GM12873 (cell line): ENCODE measurements around the gene NACAD.

Experiments
- TF ChIP-seq, protein P1 (sequence below): IDR thresholded peaks from 2 replicates; pipeline ENCODE4 v1.5.1; 2012; ENCODE audit warnings: low read depth, mild to moderate bottlenecking, moderate library complexity, low read length, control low read depth; ENCODE audit not compliant: insufficient read depth; ENCODE audit errors: missing control alignments

The NACAD gene

DNA sequence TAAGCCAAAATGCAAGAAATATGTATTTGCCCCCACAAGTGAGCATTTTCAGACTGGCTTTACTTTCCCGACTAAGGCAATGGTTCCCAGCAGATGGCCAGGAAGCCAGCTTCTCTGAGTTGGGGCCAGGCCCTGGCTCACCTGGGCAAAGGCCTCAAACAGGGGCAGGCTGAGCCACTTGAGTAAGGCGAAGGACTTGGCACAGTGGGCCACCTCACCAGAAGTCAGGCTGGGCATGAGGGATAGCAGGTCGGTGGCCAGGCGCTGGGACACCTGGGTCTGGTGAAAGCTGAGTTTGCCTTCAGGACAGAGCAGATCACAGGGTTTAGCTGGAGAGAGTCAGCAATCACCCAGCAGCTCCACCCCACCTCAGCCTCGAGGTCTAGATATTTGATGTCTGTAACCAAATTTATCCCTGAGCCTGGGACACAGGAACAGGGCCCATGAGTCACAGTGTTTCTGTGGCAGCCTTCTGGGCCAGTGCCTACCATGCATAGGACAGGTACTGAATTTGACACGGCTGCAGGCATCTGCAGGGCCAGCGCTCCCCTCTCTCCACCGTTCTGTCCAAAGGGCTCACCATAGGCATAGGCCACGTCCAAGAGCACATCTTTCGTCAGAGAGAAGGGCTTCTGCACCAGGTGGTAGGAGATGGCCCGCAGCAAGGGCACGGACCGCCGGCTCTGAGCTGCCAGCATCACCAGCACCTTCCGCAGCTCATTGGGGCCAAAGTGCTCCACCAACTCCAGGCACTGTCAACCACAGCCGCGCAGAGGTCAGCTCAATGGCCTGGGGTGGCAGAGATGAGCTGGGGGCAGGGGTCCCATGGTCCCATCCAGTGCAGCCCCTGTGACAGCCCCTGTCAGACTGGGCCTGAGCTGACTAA lies 15.4 kb upstream of the NACAD start:
- TF ChIP-seq, protein P1, sequence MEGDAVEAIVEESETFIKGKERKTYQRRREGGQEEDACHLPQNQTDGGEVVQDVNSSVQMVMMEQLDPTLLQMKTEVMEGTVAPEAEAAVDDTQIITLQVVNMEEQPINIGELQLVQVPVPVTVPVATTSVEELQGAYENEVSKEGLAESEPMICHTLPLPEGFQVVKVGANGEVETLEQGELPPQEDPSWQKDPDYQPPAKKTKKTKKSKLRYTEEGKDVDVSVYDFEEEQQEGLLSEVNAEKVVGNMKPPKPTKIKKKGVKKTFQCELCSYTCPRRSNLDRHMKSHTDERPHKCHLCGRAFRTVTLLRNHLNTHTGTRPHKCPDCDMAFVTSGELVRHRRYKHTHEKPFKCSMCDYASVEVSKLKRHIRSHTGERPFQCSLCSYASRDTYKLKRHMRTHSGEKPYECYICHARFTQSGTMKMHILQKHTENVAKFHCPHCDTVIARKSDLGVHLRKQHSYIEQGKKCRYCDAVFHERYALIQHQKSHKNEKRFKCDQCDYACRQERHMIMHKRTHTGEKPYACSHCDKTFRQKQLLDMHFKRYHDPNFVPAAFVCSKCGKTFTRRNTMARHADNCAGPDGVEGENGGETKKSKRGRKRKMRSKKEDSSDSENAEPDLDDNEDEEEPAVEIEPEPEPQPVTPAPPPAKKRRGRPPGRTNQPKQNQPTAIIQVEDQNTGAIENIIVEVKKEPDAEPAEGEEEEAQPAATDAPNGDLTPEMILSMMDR: no peak

DNA sequence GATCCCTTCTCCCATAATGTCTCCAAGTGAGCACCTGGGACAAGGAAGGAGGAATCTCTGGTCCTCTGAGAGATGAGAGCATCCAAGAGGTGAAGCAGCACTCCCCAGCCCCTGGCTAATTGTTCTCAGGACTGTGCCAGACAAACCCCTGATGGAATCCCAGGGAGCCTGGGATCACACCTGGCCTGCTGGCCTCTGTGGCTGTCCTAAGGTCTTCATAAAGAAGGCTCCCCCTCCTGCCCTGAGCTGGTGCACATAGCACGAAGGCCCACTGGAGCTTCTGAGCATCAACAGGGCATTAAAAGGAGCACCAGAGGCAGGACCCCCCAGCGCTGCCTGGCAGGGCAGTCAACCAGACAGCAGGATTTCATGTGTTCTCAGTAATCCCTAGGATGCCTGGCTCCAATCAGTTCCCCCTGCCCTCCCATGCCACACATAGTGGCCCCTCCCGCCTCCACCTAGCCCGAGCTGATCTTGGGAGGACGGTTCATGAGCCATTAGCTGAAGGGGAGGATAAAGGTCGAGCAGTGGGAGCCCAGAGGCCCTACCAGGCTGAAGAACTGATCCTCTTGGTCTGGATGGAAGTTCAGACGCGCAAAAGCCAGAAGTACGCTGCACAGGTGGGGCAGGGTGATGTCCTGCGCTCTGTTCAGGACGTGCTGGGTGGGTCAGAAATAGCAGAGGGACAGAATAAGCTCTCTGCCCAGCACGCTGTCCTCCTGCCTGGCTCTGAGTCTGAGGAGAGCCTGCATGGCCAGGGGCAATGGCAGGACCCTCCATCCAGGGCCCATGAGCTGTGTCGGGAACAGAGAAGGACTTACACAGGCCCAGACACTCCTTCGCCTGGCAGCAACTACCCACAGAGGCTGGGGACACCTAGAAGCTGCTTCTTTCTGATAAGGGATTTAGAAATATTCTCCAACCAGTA lies 14.3 kb upstream of the NACAD start:
- TF ChIP-seq, protein P1: no peak

DNA sequence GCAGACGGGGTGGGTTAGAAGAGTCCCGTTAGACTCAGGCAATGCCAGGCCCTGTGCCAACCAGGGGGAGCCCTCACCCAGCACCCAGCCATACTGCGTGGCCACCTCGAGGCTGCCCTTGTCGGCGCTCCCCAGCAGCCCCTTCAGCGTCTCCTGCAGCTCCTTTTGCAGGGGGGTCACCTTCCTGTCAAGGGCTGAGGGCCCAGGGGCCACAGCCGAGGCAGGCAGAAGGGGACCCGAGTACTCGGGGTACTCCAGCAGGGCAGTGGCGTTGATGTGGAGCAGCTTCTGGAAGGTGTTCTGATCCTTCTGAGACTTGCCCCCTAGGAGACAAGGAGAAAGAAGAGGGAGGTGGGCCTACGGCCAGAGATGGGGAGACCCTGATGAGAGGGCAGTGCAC lies 13.0 kb upstream of the NACAD start:
- TF ChIP-seq, protein P1: no peak

DNA sequence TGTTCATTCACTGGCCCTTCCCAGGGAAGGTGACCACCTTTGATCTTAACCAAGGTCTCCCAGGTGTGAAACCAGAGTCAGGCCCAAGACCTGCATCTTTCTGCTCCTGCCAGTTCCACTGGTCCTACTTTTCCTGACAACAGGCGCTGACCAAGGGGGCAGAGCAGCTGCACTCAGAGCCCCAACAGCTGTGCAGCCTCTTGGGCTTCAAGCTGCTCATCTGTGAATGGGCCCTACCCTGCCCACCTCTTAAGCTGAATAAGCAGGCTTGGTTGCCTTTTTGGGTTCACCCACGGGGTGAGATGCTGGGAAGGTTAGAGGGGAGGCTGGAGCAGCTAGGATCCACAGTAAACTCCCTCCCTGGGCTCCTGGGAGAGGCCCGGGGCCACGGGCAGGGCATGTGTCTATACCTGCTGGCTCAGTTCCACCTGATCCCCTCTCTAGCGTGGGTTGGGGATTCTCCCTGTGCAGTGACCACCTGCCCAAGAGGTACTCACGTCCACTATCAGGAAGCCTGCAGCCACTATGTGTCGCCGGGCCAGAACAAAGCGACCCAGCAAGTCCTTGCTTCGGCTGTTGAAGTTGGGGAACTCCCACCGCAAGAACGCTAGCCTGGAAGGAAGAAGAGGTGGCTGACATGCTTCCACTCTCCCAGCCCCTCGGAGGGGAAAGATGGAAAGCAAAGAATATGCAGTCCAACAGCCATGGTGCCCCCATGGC lies 12.2 kb upstream of the NACAD start:
- TF ChIP-seq, protein P1: no peak

DNA sequence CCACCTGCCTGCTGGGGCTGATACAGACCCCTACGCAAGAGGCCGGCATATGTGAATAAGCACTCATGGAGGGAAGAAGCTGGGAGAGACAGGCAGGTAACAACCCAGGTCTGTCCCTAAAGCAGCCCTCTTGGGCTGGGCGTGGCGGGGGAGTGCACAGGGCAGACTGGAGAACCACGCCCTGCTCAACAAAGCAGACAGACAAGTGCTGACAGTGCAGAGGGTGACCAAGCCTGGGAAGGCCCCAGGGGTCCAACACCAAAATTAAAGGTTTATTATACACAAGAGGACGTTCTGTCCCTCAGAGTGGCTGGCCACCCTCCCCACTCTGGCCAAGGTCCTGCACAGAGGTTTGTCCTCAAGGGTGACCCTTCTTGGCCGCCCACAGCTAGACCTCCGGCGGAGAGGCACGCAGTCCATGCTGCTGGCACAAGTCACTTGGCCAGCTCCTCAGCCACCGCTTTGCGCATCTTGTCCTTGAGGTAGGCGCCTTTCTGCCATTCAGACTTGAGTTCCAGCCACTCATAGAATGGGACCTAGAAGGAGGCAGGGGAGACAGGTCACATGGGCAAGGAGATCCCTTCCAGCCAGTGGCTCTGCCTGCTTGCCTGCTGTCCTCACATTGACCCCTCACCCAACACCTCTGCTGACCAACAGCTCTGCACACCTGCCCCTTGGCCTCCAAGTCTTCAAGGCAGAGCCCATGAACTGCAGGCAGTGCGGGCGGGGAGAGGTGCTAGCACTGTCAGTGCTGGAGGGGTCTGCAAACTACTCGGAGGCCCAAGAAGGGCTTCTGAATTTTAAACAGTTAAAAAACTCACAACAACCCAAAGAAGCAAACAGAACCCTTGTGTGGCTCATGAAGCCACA lies 11.4 kb upstream of the NACAD start:
- TF ChIP-seq, protein P1: no peak

DNA sequence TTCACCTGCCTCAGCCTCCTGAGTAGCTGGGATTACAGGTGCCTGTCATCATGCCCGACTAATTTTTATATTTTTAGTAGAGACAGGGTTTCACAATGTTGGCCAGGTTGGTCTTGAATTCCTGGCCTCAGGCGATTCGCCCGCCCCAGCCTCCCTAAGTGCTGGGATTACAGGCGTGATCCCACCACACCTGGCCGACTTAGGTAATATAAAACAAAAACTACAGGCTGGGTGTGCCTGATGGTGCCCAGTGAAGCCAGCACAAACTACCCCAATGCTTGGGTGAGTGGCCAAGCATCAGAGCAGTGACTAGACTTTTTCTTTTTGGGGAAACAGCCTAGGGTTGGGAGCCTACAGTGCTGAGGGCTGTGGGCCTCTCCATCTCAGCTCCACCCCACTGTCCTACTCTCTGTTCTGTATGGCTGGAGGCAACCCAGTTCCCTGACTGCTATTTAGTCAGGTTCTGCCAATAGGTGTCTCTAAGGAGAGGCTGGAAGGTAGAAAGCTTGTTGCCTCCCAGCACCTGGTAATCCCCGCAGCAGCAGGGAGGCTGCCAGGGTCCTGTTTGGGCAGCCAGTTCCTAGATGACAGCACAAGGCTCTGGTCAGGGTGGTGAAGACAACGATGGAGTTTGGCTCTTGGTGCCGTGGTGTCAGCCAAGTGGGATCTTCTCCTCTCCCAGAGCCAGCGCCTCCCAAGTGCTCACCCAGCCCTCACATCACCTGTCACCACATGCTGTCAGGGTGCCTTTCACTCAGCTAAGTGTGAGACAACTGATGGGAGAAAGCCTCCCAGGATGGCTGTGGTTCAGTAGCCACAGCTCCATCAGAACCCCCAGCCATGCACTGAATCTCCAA lies 10.4 kb upstream of the NACAD start:
- TF ChIP-seq, protein P1: no peak
